ENCODE measurements around the gene SETMAR.

Gene SETMAR

DNA sequence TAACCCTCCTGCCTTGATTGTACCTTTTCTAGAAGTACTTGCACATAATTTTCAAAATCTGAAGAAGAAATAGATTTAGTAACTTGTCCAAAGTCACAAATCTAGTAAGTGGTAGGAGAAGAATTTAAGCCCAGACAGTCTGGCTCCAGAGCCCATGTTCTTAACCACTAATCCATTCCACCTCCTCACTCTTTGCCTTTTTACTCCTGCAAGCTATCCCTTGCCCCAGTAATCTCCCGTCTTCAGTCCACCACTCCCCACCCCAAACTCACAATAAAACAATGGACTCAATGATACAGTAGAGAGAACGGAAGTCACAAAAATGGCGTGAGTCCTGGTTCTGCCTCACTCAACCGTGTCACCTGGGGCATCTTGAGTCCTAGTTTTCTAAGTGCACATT, 48.7 kb downstream of the SETMAR start:
- DNase-seq: no peak

DNA sequence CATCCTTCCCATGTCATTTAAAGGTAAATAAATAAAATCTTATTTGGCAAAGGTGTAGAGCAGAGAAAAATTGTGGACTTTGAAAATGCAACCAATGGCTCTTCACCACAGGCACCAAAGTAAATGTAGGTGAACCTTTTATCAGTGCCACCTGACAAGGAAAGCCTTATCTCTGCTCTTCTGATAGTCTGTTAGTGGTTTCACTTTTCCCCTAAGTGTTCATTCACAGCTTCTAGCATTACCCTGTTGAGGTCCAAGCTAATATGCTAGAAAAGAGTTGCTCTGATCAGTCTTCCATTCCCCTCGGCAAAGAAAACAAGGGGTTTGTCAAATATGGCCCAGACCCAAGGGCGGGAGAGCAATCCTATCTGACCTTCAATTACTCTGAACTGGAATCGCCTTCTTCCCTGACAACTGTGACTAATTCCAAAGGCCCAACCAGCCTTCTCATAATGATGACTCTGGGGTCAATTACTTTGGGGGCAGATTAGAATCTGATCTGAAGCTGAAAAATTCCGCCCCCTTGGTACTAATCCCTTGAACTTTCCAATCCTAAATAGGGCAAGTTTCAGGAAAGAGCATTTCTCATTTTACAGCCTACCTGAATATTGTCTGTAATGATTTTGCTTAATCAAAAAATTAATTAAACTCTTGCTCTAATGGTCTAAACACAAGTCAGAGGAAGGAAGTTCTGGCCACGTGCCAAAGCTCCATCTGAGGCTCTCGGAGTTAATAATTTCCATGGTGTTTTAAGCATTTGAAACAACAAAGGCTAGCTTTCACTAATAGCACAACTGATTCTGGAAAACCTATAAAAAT, 52.4 kb downstream of the SETMAR start:
- no peak for DNase-seq

DNA sequence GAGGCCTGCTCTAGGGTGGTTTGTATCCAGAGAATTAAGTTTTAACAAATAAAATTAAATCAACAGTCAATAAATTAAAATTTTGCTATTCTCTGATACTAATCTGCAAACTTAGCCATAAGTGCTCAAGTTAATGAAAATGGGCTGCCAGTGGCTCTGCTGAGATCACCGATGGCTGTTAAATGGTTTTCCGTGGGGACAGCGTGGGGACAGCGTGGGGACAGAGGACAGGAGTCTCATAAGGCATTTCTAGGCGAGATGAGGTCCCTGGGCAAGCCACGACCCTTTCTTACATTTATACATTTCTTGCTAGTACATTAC, 53.0 kb downstream of the SETMAR start:
- DNase-seq: no peak

DNA sequence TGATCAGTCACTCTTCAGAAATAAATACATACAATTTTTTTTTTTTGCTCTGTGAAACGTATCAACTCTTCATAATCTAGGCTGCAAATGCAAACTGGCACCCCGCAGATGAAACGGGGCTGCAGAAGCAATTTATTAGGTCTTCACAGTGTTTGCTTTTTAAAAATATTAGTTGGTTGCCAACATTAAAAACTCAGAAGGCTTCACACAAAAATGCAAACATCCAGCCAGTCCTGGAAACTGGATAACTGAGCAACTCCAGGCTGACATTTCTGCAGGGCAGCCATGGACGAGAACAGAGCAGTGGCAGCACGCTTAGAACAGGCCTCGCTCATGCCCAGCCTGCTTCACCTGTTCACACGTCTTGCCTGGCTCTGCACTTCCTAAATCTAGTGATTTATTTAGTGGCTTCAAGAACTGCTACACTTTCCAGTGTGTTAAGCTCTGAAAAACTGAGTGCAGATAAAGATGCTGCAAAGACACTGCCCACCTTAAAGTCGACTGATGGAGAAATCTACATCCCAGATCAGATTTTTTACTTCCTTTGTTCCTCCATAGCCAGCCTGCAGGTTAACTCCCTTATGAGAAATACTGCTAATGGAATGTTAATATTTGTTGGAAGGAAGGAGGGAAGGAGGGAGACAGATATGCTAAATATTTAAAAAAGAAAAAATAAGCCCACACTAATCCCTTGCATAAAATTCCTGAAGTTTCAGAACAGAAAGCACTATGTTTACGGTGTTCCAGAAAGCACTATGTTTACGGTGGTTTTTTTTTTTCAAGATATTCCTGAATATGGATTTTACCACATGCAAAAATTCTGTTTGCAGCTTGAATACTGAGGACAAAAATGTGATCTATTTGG, 53.6 kb downstream of the SETMAR start:
- no peak for DNase-seq

DNA sequence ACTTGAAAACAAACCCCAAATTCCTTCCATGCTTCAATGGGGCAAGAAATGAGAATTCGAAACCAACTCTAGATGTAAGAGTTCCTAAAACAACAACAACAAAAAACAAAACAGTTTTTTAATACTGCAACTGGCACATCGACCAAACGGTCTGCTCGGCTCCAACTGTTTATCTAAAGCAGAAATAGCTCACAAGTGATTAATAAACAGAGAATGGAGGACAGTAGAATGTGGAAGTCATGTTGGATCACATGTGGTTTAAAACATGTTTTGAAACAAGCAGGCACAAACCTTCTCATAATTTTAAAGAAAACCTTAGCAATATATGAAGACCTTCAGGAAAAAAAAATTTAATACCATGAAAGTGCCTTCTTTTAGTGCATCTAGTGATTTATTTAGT, 55.1 kb downstream of the SETMAR start:
- DNase-seq: no peak

DNA sequence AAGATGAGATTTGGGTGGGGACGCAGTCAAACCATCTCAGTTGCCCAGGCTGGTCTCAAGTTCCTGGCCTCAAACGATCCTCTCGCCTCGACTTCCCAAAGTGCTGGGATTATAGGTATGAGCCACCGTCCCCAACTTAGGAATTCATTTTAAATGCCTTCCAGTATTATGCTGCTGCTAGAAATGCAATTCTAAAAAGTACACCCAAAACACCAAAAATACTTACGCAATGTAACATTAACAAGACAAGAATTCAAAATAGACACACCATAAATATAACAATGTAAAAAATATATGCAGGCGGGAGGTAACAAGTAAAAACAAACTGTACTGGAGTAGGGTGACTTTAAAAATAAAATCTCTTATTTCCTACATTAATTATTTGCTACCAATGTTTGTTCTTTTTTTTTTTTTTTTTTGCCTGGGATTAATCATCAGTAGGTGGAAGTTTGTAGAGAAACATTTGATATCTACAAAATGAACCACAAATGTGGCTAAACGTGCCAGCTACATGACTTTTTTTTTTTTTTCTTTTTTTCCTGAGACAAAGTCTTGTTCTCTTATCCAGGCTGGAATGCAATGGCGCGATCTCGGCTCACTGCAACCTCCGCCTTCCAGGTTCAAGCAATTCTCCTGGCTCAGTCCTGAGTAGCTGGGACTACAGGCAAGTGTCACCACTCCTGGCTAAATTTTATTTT, 56.8 kb downstream of the SETMAR start:
- no peak for DNase-seq

DNA sequence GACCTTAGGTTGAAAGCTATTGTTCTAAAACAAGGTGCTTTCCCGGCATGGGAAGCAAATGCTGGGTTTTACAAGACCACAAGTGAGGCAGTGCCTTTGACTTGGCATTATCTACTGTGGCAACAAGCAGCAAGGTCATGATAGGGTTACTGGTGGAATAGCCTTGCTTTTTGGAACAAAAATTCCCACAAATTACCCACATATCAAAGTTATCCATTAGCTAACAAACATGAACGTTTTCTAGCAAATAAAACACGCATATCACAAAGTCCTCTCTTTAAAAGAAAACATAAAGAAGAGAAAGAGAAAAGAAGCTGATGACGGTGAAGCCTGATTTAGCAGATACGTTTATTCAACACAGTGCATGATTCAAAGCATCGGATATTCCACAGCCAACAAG, 57.6 kb downstream of the SETMAR start:
- DNase-seq: no peak

DNA sequence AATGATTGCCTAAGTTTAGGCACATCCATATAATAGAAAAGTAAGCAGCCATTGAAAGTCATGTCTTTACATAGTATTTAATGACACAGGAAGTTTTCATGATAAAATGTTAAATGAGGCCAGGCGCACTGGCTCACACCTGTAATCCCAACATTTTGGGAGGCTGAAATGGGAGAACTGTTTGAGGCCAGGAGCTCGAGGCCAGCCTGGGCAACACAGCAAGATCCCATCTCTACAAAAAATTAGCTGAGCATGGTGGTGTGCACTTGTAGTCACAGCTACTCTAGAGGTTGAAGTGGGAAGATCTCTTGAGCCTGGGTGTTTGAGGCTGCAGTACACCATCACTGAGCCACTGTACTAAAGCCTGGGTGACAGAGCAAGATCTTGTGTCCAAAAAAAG, 59.4 kb downstream of the SETMAR start:
- DNase-seq: no peak
